Stimulated activated CD4-positive, alpha-beta T cell treated with anti-CD3 and anti-CD28 coated beads, TNF-alpha, amount 100 ng/mL, for 1 hour (primary cell): ENCODE measurements around the gene ANKMY1.
"Not testable (repeated sequence)": the region's sequence is repeated elsewhere in the genome, so short reads cannot be mapped to it uniquely, and the experiment has no call there.

Experiments used
- DNase-seq, 3 donors: peaks; one replicate each; pipeline ENCODE4 v3.0.0-alpha.2; 2020; ENCODE audit warnings: low read depth in 3 of 3, low spot score in 1 of 3

The ANKMY1 gene

DNA sequence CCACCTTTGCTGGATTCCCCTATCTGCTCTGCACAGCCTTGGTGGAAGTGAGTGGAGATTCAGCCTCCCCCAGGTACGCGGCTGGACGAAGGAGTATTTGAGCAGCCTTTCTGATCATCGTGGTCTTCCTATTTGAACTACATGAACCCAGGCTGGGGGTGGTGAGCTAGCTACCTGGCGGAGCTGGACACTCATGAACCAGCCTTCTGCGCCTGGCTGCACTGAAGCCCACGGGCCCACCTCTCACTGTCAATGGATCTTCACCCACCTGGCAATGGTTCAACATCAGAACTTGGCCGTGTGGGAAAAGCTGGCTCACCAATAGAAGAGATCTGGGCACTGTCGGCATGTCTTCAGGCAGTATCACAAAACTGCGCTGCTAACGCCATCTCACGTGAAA is 35.4 kb downstream of the ANKMY1 start:
- DNase-seq, result no peak

DNA sequence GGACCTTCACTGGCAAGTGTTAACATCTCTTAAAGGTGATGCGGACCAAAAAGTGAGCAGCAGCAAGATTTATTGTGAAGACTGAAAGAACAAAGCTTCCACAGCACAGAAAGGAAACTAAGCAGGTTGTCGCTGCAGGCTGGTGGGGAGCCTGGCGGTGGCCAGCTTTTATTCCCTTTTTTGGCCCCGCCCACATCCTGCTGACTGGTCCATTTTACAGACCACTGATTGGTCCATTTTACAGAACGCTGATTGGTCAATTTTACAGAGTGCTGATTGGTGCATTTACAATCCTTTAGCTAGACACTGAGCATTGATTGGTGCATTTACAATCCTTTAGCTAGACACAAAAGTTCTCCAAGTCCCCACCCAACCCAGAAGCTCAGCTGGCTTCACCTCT is 35.9 kb downstream of the ANKMY1 start:
- not testable (repeated sequence) for DNase-seq

- no peak for DNase-seq
Measured at GRCh38 chr2:240520974-240521350, 36.8 kb downstream of the ANKMY1 start.

DNA sequence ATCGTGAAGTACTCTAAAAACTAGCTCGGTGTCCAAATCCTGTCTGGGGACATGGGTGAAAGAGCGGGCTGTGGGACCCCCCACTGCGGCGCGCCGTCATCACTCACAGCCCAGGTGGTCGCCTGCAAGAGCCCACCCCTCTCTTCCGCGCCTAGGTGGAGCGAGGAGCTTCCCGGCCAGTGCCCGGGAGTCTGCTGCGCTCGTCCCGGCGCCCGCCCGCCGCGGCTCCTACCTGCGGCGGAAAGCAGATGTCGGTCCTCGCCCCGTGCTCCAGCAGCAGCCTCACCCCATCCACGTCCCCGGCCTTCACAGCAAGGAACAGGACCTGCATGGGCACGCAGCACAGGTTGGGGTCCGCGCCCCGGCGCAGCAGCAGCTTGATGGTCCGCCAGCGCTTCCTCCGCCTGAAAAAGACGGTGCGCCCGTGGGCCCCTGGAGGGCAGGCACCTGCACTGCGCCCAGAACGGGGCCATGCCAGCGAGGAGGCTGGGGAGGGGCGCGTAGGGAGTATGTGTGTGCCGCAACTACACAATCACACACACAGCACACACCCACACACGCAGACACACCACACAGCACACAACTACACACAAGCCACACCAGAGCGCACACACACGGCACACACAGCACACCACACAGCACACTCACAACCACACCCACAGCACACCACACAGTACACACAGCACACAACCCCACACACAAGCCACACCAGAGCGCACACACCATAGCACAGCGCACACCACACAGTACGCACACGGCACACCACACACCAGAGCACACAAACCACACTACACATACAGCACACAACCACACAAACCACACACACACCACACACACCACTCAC is 37.4 kb downstream of the ANKMY1 start:
- no peak for DNase-seq

DNA sequence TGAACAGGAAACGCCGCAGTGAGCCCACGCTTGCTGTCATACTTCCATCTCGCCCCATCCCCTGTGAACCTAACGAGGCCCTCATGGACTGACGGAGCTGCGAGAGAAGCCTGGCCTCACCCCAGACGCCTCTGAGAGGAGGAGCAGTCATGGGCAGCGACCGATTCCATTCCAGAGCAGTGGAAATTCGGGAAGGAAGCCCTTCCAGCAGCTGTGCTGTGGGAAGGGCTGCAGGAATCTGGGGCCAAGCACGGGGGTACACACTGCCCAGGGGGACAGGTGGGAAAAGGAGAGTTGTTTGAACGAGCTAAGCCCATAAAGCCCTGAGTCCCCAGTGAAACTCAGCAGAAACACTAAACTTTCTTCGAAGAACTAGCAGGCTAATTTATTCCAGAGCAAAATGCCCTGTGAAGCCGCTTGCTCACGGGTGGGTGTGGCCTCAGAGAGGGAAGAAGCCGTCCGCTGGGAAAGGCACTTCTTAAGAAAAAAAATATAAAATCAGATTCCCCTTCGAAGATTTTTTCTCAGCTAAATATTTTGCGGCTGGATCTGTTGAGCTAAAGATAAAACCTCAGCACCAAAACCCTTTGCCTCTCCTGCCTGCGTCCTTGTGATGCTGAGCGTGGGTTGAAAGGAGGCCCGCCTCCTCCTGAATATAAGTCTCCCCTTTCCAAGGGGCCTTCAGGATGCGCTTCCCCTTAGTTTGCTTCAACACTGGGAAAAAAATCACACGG is 38.2 kb downstream of the ANKMY1 start:
- DNase-seq, result no peak

DNA sequence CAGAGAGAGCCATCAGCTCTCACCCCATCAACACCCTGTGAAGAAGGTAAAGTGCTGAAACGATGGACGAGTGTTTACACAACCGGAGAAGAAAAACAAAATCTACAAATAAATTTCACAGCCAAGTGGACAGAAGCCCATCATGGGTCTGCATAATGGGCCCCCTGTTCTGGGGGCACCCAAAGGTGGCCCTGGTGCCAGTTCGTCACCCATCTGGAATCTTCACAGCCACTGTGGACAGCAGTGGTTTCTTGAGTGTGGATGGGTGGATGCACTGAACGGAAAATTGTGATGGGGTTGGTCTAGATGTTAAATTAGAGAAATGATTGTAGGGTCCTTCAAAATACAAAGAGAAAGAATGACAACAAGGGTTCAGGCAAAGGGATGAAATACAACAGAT is 38.8 kb downstream of the ANKMY1 start:
- DNase-seq, result no peak

DNA sequence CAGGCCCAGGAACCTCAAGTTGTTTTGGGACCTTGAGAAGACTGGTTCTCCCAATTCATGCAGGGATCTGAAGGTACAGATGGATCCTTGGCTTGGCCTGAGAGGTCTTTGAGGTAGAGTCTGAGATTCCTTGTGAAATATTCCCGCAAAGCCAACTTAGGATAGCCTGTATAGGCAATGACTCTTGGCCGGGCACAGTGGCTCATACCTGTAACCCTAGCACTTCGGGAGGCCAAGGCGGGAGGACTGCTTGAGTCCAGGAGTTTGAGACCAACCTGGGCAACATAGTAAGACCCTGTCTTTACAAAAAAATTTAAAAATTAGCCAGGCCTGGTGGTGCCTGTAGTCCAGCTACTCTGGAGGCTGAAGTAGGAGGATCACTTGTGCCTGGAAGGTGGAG is 40.4 kb downstream of the ANKMY1 start:
- no peak for DNase-seq

- no peak for DNase-seq
Measured at GRCh38 chr2:240514631-240515030, 43.2 kb downstream of the ANKMY1 start.

GRCh38 chr2:240513549-240514287 is 44.1 kb downstream of the ANKMY1 start:
- peak; percentile 64 to 72 (median 70) for DNase-seq

DNA sequence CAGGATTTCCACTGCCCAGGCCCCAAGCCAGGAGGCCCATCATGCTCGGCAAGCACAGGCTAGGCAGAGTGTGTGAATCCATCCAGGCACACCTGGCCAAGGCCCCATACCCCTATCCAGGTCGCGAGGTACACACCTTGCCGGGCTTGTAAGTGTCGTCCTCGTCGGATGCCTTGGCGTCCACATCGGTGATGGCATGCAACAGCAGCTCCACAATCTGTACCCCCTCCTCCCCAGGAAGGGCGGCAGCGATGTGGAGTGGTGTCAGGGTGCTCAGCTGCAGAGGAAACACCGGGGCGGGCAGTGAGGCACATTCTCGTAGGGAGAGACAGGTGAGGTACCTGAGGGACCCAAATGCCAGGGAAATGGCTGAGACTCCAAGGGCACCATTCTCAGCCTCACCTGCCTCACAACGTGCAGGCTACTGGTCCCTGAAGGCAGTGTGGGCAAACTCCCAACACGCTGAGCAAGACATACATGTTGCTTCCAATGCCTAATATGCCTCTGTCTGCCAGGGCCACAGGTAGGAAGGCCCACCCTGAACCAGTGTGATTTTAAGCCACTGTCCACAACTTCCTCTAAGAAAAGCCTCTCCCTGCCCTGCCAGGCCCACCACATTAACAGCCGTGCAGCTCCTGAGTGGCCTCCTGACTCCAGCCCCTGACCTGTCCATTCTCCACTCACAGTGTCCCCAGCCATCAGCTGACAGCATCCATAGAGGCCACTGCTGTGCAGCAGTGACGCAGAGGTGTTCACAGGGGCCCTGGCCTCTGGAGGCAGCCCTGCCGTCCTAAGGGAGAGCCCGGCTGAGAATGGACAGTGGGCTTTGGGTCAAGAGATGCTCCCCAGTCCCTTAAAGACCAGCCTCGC is 44.9 kb downstream of the ANKMY1 start:
- no peak for DNase-seq

DNA sequence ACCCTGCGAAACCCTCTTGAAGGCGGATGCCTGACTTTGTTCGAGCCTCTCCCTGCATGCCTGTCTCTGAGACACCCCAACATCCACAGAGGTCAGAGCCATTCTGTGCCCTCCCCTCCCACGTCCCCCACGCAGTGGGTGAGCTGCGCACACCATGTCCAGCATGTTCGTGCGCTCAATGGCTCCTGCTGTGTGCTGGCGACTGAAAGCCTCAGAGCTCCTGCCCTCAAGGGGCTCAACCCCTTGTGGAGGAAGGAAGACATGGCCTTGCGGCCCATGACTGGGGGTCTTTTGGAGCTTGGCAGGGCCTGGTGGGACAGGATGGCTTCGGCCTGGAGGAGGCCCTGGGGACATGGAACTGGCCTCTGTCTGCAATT is 45.7 kb downstream of the ANKMY1 start:
- no peak for DNase-seq

- no peak for DNase-seq
Measured at GRCh38 chr2:240511351-240512108, 46.3 kb downstream of the ANKMY1 start.

DNA sequence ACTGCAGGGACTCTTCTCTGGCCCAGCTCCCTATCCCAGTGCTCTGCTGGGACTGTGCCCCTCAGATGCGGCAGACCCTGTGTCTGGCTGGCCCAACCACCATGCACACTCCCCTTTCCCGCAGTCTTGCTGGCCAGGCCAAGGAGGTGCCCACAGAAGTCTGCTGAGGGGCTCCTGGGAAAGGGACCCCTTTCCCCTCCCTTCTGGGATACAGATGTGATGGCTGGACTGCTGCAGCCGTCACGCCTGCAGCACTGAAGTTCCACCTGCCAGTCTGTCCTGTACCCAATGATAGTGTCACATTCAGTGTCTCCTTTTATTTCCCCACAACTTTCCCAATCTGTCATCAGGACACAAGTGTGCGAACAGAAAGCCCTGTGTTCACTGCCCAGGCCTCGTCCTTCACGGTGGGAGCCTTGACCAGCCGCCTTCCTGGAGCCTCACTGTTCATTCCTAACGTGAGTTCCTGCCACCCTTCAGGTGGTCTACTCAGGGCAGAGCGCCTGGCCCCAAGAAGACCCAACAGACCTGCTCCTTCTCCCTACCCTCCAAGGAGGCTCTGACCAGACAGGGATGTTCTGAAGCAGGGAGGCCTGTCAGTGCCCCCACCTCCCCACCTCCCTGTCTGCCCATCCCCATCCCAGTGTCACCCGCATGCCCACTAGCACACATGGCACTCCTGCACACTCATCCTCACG is 47.1 kb downstream of the ANKMY1 start:
- DNase-seq, result no peak

- DNase-seq, result no peak
Measured at GRCh38 chr2:240509667-240510512, 47.9 kb downstream of the ANKMY1 start.

DNA sequence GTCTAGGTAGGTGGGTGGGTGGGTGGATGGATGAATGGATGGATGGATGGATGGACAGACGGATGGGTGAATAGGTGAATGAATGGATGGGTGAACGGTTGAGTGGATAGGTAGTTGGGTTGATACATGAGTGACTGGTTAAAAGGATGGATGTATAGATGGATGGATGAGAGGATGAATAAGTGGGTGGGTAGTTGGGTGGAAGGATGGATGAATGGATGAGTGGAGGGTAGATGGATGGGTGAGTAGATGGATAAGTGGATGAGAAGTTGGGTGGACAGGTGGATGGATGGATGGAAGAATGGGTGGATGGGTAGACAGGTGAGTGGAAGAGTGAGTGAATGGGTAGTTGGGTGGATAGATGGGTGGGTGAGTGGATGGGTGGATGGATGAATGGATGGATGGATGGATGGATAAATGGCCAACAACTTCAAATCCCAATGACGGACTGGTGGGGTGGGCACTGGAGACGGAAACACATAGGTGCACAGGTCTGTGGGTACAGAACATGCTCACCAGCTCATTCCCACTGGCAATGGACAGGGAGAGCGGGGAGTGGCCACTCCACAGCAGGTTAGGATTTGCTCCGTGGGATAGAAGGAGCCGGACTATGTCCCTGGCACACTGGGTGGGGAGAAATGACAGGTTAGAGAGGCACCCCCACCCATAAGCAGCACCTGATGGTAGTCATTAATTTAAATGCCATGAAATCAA is 48.8 kb downstream of the ANKMY1 start:
- DNase-seq, result no peak

GRCh38 chr2:240507778-240508251 is 50.0 kb downstream of the ANKMY1 start:
- no peak for DNase-seq

- DNase-seq, result no peak
Measured at GRCh38 chr2:240507060-240507777, 50.6 kb downstream of the ANKMY1 start.
